HL-60/S4 (cell line): ENCODE data around the gene NECAB3.
"Not testable (repeated sequence)": the region's sequence is repeated elsewhere in the genome, so short reads cannot be mapped to it uniquely, and the experiment has no call there.

Experiments
- in situ Hi-C: fragments of 300-500 bp; cut with MboI; formaldehyde crosslinking; loops from 2 replicates; pipeline ENCODE4 v1.14.3; 2022; ENCODE audit warnings: low sequenced_read_pairs

NECAB3 gene

DNA sequence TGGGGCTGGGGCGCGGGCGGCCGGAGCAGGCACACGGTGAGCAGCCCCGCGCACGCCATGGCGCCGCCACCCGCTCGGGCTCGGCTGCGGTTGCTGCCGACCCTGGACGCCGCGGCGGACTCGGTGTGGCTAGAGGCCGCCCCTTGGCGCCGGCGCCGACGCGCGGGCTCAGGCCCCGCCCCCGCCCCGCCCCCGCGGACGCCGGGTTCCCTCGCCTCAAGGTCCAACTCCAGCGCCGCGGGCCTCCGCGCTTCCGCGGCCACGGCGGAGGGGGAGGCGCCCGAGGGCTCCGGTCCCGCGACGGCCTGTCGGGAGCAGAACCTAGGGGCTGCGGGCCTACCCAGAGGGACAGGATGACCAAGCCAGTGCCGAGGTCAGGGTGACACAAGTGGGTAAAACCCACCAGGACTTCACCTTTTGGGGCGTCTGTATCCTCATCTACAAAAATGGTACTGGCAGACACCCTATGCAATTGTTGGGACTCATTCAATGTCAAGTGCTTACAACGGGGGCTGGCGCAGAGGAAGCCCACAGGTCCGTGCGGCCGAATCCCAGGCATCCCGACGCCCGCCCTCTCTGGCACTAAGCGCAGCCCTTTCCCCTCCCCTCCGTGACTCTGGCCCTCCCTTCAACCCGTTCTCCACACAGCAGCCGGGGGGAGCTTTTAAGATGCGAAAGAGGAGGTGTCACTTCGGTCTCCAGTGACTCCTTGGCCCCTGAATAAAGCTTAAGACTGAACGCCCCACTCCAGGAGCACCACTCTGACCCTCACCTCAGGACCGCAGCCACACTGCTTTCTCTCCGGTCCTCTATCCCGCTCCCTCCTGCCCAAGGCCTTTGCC, at the start of gene NECAB3:
Gene NECAB3 (minus strand): TSS at position 135 of the 842 bp plus-strand sequence. CDS start 76 bp downstream, at position 59.
- in situ Hi-C loops, result no loop called here

DNA sequence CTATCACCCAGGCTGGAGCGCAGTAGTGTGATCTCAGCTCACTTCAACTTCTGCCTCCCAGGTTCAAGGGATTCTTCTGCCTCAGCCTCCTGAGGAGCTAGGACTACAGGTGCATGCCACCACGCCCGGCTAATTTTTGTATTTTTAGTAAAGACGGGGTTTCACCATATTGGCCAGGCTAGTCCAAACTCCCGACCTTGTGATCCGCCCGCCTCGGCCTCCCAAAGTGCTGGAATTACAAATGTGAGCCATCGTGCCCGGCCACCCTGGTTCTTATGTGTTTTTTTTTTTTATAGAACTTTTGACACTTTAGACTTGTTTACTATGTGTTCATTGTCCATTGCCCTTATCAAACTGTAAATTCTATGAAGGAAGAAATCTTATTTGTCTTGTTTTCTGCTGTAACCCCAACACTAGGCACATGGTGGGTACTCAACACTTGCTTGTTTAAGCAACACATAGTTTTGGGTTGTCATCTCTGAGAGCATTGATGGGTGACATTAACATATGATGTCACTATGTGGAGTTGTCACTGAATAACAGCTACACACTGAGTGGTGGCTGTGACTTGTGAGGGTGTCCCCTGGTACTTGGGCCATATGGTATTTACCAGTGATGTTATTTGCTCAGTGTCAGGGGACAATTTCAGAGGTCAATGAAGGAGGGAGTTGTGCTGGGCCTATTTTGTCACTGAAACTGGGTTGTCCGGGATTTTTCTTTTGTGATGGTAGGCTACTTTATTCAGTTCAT, 47.3 kb upstream of the NECAB3 start:
- in situ Hi-C loops, result no loop called here

DNA sequence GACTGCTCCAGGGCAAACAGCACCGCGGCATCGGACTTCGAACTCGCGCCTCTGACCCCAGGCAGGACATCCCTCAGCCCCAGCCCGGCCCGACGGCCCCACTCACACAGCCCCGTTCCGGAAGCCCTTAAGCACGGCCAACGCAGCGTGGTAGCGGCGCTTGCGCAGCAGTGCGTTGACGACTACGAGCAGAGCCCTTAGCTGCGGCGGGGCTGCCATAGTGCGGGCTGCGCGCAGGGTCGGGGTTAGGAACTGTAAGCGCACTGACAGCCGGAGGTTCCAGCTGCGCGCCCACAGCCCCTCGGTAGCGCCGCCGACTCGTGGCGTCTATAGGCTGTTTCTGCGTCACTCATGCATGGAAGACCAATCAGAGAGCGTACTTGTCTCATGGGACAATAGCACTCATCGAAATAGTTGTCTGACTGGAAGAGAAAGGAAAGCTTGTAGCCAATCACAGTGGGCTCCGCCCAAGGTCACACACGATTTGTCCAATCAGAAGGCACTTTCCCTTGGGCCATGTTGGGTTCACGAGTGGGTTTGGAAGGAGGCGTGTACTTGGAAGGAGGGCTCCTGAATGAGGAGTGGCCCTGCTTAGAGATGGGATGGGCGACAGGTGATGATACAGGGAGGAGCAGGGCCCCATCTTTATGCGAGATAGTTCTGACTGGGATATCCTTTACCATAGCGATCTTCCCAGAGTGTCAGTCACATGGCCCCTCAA, 45.9 kb upstream of the NECAB3 start, which contains the start of gene PXMP4:
Gene PXMP4 (minus strand): TSS at position 322 of the 721 bp plus-strand sequence. CDS start 103 bp downstream, at position 219.
- in situ Hi-C loops, result no loop called here

GRCh38 chr20:33719277-33719988, 45.2 kb upstream of the NECAB3 start:
- in situ Hi-C loops, result no loop called here

GRCh38 chr20:33716498-33716897, 42.3 kb upstream of the NECAB3 start:
- in situ Hi-C loops, result no loop called here

- in situ Hi-C loops, result no loop called here
These were observed 39.7 kb upstream of the NECAB3 start for GRCh38 chr20:33713865-33714367.

DNA sequence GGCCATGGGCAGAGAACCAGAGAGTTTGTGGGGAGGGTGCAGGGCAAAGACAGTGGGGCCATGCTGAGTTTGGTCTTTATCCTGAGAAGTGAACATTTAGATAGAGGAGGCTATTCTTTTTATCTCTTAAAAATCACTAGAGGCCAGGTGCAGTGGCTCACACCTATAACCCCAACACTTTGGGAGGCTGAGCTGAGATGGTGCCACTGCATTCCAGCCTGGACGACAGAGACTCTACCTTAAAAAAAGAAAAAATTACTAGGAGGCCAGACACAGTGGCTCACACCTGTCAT, 37.2 kb upstream of the NECAB3 start:
- in situ Hi-C loops, result no loop called here

DNA sequence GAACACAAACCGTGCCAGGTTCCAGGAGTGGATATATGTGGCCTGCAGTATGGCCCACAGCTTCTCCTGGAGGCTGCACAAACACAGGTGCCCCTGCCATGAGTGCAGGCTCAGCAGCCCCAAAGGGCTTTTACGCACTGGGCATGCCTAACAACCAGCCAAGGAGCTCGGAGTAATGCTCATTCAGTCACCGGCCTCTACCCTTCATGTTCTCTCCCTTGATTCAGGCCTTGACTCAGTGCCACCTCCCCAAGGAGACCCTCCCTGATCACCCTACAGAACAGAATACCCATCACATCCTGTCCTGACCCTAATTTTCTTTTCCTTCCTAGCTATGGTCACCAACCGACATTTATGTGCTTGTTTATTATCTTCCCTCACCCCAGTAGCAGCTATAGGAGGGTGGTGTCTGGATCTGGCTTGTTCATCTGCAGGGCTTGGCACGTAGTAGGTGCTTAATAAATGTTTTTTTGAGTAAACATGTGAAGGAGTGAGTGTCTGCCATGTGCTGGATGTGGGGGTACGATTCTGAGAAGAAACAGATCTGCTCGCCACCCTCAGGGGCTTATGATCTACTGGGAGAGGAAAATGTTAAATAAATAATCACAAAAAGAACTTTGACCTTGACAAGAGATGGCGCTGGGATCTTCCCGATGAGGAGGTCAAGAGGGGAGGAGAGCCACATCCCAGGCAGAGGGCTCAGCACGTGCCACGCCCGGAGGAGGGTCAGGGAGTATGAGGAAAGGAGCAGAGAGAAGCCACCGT, 36.6 kb upstream of the NECAB3 start:
- in situ Hi-C loops, result no loop called here

- in situ Hi-C loops, result no loop called here
These were observed 35.8 kb upstream of the NECAB3 start for GRCh38 chr20:33709905-33710541.

- in situ Hi-C loops, result no loop called here
These were observed 35.2 kb upstream of the NECAB3 start for GRCh38 chr20:33709398-33709797.

DNA sequence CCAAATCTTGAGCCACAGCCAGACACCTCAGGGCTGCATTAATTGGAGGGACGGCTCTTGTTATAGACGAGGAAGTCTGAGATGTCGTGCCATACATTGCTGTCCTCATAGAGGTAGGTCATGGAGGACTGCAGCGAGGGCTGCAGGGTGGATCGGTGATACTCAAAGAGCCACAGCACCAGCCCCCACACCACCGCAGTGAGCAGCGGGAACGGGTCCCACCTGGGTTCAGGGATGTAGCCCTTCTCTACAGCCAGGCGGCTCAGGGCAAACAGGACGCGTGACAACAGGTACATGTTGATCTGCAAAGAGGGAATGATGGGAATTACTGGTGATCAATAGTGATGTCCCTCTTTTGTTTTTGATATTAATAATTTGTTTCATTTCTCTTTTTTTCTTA, 33.4 kb upstream of the NECAB3 start:
- in situ Hi-C loops, result no loop called here

- in situ Hi-C loops, result no loop called here
These were observed 30.1 kb upstream of the NECAB3 start for GRCh38 chr20:33704197-33704924.

DNA sequence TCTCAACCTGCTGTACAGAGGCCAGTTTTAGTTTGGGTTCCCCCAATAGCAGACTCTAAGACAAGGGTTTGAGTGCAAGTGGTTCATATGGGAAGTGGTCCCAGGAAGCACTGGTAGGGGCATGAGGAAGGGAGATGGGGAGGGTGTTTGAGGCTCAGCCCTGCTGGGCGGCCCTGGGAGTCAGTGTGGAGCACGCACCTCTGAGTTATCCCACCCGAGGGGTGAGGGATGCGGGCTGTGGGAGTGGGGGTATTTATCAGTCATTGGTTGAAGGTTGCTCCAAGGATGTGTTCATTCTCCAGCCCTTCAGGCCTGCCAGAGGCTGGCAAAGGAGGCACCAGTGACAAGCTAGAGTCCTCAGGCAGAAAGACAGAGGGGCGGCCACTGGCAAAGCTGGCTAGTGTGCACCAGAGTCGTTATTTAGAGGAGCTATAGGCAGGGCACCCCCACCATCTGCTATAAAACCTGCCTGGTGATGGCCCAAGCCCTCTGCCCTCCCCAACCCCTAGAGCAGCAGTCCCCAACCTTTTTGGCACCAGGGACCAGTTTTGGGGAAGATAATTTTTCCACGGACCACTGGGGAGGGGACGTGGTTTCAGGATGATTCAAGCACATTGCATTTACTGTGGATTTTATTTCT, 29.4 kb upstream of the NECAB3 start:
- in situ Hi-C loops, result no loop called here

DNA sequence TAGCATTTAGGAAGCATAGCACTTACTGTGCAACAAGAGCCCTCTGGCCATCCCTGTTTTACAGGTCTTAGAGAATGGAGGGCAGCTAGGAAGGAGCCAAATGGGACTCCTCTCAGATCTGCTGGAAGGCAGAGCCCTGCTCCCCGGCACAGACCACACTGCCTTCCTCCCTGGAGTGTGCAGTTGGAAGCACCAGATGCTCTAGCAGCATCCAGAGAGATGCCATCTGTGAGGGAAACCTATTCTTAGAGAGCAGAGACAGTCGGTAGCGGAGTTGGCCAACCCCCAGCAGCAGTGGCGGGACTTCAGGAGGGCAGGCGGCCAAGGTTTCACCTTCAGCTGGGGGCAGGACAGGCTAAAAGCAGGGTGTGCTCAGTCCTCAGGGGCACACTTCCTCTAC, 28.6 kb upstream of the NECAB3 start:
- in situ Hi-C loops, result no loop called here

DNA sequence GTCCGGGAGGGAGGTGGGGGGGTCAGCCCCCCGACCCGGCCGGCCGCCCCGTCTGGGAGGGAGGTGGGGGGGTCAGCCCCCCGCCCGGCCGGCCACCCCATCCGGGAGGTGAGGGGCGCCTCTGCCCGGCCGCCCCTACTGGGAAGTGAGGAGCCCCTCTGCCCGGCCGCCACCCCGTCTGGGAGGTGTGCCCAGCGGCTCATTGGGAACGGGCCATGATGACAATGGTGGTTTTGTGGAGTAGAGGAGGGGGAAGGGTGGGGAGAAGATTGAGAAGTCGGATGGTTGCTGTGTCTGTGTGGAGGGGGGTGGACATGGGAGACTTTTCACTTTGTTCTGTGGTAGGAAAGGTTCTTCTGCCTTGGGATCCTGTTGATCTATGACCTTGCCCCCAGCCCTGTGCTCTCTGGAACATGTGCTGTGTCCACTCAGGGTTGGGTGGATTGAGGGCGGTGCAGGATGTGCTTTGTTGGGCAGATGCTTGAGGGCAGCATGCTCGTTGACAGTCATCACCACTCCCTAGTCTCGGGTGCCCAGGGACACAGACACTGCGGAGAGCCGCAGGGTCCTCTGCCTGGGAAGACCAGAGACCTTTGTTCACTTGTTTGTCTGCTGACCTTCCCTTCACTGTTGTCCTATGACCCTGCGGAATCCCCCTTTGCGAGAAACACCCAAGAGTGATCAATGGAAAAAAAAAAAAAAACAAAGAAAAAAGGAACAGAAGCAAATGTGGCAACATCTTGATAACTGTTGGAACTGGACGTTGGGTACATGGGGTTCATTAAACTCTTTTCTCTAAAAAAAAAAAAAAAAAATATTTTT, 27.6 kb upstream of the NECAB3 start:
- in situ Hi-C loops, result no loop called here

GRCh38 chr20:33700696-33701441, 26.6 kb upstream of the NECAB3 start:
- in situ Hi-C loops, result not testable (repeated sequence)

DNA sequence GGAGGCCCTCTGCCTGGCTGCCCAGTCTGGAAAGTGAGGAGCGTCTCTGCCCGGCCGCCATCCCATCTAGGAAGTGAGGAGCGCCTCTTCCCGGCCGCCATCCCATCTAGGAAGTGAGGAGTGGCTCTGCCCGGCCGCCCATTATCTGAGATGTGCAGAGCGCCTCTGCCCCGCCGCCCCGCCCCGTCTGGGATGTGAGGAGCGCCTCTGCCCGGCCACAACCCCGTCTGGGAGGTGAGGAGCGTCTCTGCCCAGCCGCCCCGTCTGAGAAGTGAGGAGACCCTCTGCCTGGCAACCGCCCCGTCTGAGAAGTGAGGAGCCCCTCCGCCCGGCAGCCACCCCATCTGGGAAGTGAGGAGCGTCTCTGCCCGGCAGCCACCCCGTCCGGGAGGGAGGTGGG, 24.7 kb upstream of the NECAB3 start:
- in situ Hi-C loops, result not testable (repeated sequence)
